ENCODE measurements around the gene SHF.
A peak's percentile ranks its signal among the peaks of the same experiment; 100 is the strongest.
"Not testable (repeated sequence)": the region's sequence is repeated elsewhere in the genome, so short reads cannot be mapped to it uniquely, and the experiment has no call there.

SHF gene

DNA sequence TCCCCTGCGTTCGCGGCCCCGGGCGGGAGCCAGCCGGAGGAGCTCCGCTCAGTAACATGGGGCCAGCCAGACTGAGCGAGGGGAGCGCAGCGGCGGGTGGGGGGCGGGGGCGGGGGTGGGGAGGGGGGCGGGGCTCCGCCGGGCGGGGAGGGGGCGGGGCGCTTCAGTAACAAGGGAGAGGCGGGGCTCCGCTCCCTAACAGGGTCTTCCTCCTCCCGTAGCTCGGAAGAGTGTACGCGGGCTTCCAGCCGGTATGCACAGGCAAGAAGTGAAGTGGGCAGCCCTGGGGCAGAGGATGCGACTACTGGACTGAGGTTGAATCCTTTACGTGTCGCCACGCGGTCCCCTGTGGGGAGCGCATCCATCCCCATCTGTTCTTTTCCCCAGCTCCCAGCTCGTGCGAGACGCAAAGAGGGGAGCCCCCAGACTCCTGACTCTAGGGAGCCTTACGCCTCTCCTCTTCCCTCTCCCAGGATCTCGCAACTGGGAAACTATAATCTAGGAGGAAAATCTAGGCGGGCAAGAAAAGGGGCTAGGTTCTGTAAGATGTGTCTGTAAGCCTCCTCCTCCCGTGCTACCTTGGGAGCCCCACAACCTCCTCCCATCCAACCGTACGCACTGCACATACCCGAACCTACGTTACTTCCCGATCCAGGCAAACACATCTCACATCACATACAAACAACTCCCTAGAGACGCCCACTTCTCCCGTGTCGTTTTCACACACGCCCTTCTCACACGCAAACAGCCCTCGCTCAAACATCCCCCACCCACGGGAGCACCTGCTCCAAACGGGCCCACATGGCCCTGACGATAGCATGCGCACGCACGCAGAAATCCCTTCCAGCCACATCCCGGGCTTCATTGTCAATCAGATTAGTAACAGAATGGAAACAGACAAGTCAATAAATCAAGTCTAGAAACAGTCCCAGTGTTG is at the start of gene SHF:
Gene SHF, minus strand, starts transcription at position 73 of the 937 bp plus-strand sequence. Its CDS starts 15 bp downstream, at position 58.
- peak; percentile 9 to 69 for DNase-seq (ENCODE audit: low read depth in 2 of 2)

DNA sequence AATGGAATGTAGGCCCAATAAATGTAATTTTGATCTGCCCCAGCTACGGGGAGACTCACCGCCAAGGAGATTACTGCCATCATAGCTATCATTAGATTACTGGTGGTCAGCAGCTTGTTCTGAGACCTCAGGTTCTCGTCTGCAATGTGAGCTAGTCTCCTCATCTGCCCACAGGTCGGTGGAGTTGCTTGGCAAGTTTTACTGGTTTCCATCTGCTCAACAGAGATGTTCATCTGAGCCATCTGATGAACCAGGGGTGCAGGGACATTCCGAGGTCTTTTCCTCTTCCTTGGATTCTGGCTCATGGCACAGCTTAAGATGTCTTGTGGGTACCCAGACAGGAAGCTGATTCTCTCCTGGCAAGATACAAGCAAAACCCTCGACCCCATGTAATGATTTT is 49.0 kb upstream of the SHF start:
- DNase-seq (ENCODE audit: low read depth in 2 of 2): not testable (repeated sequence)

- DNase-seq (ENCODE audit: low read depth in 2 of 2): no peak
Measured at GRCh38 chr15:45234562-45235235, 46.9 kb upstream of the SHF start.

DNA sequence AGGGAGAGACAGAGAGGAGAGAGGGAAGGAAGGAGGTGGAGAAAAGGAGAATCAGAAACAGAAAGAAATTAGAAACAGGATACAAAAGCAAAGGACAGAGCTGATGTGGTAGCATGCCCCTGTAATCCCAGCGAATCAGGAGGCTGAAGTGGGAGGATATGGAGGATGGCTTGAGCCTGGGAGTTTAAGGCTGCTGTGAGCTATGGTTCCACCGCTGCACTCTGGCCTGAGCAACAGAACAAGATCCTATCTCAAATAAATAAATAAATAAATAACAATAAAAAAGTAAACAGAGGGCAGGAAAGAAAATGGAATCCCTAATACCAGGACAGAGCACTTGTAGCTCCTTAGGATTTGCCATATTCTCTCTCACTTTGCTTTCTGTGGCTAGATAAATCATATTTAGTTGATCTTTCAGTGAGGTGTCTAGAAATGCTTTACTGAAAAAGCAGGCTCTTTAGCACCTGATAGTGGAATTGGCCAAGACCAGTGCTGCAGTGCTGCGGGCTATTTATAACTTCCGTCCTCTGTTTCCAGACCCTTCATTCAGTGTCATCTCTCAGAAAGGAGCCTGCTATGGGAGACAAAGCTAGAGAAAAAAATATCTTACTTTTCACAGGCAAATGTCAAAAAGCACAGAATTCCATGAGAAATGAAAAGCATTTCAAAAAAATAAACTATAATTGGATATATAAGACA is 44.2 kb upstream of the SHF start:
- DNase-seq (ENCODE audit: low read depth in 2 of 2): no peak

DNA sequence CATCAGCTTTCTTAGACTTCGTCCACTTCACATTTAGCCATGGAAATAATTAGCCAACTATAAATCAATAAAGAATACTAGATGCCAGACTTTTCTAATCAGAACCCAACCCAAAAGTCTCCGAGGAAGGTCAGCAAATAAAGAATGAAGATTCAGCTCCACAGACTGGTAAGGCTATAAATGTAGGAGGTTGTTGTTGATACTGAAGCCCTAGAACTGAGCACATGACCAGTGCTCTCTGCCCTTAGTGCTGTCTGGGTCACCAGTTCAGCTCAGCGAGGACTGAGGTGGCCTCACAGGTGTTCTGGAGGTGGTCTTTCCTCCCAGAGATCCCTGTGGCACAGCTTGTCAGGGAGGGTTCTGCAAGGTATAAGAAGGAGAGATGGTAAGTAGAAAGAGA is 43.4 kb upstream of the SHF start:
- no peak for DNase-seq (ENCODE audit: low read depth in 2 of 2)

- no peak for DNase-seq (ENCODE audit: low read depth in 2 of 2)
Measured at GRCh38 chr15:45230245-45230965, 42.6 kb upstream of the SHF start.

DNA sequence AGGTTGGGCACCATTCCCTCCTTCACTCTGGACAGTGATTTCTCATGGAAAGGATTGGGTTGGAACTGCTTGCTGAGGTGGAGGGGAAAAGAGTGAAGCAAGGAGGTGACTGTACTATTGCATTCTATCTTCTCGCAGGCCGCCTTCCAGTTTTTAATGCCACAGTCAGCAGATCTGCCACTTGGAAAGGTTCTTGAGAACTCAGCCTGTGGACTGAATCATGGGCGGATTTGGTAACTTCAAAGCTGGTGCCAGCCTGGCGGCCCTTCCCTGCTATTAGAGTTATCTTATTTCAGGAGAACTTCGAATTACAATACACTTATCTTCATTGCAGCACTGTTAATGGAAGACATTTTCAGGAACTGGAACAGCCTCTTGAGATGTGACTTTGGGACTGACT is 41.2 kb upstream of the SHF start:
- DNase-seq (ENCODE audit: low read depth in 2 of 2): no peak

DNA sequence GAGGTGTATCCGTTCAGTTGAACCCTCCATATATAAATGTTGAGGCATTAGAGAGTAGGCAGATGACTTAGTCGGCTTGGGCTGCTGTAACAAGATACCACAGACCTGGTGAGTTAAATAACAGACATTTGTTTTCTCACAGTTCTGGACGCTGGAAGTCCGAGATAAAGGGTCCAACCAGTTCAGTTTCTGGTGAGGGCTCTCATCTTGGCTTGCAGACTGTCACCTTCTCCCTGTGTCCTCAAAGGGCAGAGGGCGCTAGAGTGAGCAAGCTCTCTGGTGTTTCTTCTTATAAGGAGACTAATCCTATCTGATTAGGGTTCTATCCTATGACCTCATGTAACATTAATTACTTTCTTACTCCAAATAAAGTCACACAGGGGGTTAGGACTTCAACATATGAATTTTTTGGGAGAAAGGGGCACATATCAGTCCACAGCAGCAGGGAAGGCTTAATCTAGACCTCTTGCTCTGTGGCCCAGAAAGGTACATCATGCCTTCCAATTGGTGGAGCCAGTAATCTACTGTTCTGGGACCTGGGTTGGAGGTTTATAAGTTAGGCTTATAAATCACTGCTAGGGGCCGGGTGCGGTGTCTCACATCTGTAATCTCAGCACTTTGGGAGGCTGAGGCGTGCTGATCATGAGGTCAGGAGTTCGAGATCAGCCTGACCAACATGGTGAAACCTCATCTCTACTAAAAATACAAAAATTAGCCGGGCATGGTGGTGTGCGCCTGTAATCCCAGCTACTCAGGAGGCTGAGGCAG is 37.9 kb upstream of the SHF start:
- DNase-seq (ENCODE audit: low read depth in 2 of 2): no peak

DNA sequence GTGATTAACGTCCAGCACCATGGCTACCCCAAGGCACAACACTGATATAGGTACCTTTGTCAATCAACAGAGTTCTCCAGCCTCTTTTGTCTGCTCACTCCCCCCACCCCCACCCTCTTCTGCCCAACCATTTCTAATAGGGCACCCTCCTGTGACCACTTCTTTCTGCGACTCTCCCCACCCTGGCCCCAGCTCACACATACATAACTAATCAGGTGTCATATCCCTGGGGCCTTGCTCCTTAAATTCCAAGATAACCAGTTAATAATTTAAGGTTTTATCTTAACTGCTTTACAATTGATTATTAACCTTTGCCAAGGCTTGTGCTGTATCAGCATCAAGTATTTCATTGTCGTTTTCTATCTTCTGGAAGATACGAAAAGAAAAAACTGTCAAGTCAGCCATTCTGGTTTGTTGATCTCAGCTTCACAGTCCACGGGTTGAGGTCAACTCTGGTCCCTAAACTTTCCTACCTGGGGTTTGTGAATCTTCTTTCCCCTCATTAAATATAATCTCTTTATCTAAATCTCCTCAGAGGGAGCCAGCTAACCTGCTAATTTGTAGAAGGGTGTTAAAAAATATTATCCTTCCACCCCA is 37.0 kb upstream of the SHF start:
- no peak for DNase-seq (ENCODE audit: low read depth in 2 of 2)

DNA sequence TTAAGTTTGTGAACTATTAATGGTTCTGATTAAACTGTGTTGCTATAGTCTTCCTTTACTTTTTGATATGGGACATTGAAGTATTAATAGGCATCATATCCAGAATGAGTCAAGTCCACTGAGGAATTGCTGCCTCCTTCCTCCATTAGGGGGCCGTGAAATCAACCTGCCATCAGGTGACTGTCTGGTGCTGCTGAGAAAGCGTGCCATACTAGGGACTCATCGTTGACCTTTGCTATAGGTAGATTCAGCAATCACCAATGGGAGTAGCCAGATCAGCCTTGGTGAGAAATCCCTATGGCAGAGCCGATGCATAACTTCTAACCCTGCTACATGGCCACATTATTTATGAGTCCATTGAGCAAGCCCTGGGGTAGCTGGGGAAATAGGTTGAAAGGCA is 34.2 kb upstream of the SHF start:
- no peak for DNase-seq (ENCODE audit: low read depth in 2 of 2)

DNA sequence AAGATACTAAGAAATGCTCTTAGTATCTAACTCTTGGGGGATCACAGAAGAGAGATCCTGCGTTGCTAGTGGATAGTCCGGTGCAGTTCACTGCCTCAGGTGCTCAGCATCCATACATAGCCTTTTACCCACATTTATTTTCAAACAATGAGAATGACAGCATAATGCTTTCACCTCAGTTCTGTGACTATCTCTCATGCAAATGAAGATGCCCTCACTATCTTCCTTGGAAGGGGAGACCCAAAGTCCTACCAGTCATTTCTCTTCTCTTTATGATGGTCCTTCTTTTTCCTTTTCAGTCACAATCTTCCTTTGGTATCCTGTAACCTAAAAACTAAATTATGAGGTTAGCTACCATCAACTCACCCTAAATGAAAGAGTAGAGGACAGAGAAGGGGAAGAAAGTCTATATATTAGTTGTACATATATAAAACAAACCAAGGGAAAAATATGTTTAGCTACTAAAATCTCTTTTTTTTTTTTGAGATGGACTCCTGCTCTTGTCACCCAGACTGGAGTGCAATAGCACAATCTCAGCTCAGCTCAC is 33.4 kb upstream of the SHF start:
- no peak for DNase-seq (ENCODE audit: low read depth in 2 of 2)

GRCh38 chr15:45212493-45212892 is 24.7 kb upstream of the SHF start:
- DNase-seq (ENCODE audit: low read depth in 2 of 2): no peak

GRCh38 chr15:45205192-45205591 is 17.4 kb upstream of the SHF start:
- DNase-seq (ENCODE audit: low read depth in 2 of 2): no peak

- DNase-seq (ENCODE audit: low read depth in 2 of 2): no peak
Measured at GRCh38 chr15:45203182-45203581, 15.4 kb upstream of the SHF start.

- no peak for DNase-seq (ENCODE audit: low read depth in 2 of 2)
Measured at GRCh38 chr15:45201869-45202268, 14.1 kb upstream of the SHF start.

- DNase-seq (ENCODE audit: low read depth in 2 of 2): no peak
Measured at GRCh38 chr15:45201557-45201859, 13.7 kb upstream of the SHF start.

GRCh38 chr15:45200799-45201556 is 13.2 kb upstream of the SHF start:
- DNase-seq (ENCODE audit: low read depth in 2 of 2): peak; percentile 39 to 74

DNA sequence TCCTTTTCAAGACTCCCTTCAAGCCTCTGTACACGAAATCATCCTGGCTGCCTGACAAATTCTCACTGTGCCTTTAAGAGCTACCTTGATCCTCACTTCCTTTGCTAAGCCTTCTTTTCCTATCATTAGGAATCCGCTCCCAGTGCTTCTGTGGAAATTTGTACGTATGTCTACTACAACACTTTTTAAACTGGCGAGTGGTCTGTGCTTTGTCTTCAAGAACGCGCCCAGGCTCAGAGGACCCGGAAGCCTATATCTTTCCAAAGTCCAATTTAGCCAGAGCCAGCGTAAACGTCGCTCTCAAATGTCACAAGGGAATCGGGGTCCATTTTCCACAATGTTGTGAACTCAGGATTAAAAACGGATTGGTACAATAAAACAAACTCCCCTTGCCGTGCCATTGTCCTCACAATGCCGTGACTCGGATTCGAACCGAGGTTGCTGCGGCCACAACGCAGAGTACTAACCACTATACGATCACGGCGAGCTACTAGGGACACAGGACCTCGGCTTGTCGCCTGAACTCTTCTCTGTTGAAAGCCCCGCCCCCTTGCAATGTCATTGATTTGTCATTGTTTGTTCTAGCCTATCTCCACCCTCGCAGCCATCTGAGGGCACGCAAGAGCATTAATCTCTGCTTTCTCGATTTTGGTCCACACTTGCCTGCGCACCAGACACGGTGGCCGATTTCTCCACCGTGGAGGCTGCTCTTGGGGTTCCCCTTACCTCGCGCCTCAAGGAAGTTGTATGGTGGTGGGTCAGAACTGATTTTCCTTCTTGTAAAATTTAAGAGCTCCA is 12.4 kb upstream of the SHF start:
- DNase-seq (ENCODE audit: low read depth in 2 of 2): peak; percentile 95 to 99

Measured in stimulated activated CD4-positive, alpha-beta T cell treated with anti-CD3 and anti-CD28 coated beads, Interleukin-1b, Interleukin-23, amount 100 ng/mL, for 1 hour (primary cell).